HL-60 (cell line): Measurements from ENCODE around the gene SFRP4.

Experiments used
- DNase-seq, 2 experiments: peaks; one replicate each; pipeline ENCODE4 v3.0.0-alpha.2; 2010 to 2020; ENCODE audit warnings: low read depth in 1 of 2, low spot score in 1 of 2
- H3K27ac ChIP-seq: fragments of 250-450 bp; sonication (Bioruptor Pico); replicated peaks from 2 replicates; pipeline ENCODE4 v1.5.1; 2020; ENCODE audit warnings: mild to moderate bottlenecking, moderate library complexity
- H3K27me3 ChIP-seq: fragments of 250-450 bp; sonication (Bioruptor Pico); 2 replicates; pipeline ENCODE4 v1.5.1; 2021; ENCODE audit warnings: mild to moderate bottlenecking, moderate library complexity; ENCODE audit not compliant: insufficient read depth, poor library complexity, severe bottlenecking
- H3K4me3 ChIP-seq: replicated peaks from 2 replicates; pipeline ENCODE4 v1.5.1; 2011; ENCODE audit warnings: mild to moderate bottlenecking, control low read depth, low read length; ENCODE audit not compliant: insufficient read depth
- GABPA ChIP-seq: IDR thresholded peaks from 2 replicates; pipeline ENCODE4 v1.6.1; 2012; ENCODE audit warnings: low read depth
- POLR2AphosphoS5 ChIP-seq: IDR thresholded peaks from 2 replicates; pipeline ENCODE4 v1.6.1; 2012; ENCODE audit warnings: low read depth
- SPI1 ChIP-seq: IDR thresholded peaks from 2 replicates; pipeline ENCODE4 v1.6.1; 2012; ENCODE audit warnings: low read depth, mild to moderate bottlenecking, borderline replicate concordance
- TF ChIP-seq, protein P1 (sequence below): IDR thresholded peaks from one replicate; pipeline ENCODE4 v1.5.1; 2011; ENCODE audit warnings: low read length, control low read depth, inconsistent platforms; ENCODE audit not compliant: insufficient read depth
- TF ChIP-seq, protein P2 (sequence below): IDR thresholded peaks from 2 replicates; pipeline ENCODE4 v1.6.1; 2012; ENCODE audit warnings: low read depth; ENCODE audit not compliant: insufficient replicate concordance

Gene SFRP4

DNA sequence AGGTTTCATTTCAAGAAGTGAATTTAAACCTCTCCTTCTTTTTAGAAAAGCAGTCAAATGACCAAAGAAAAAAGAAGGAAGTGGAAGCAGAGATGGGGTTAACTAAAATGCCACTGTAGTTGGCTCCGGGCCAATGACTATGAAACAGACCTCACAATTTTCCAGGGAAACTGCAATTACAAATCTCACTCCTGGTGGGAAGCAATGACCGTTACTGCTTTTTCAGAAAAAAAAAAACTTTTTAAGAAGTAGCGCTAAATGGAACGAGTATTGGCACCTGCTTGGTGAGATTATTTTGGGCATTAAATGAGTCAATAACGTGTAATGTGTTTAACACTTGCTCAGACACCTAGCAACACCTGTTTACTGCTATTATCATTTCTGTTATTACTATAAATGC lies 1.2 kb downstream of the SFRP4 start:
- TF ChIP-seq SPI1 (peak; percentile 96), POLR2AphosphoS5 (peak; percentile 46; the same call in 1 of the 2 replicates)
- TF ChIP-seq, protein P1, sequence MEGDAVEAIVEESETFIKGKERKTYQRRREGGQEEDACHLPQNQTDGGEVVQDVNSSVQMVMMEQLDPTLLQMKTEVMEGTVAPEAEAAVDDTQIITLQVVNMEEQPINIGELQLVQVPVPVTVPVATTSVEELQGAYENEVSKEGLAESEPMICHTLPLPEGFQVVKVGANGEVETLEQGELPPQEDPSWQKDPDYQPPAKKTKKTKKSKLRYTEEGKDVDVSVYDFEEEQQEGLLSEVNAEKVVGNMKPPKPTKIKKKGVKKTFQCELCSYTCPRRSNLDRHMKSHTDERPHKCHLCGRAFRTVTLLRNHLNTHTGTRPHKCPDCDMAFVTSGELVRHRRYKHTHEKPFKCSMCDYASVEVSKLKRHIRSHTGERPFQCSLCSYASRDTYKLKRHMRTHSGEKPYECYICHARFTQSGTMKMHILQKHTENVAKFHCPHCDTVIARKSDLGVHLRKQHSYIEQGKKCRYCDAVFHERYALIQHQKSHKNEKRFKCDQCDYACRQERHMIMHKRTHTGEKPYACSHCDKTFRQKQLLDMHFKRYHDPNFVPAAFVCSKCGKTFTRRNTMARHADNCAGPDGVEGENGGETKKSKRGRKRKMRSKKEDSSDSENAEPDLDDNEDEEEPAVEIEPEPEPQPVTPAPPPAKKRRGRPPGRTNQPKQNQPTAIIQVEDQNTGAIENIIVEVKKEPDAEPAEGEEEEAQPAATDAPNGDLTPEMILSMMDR = no peak
- H3K27me3 ChIP-seq = no peaks in the 10 kb centered on the region
- H3K4me3 ChIP-seq = no peak overlapping the region
- no peak overlapping the region for H3K27ac ChIP-seq
- peak in 1 of 2 experiments; percentile 51 for DNase-seq

DNA sequence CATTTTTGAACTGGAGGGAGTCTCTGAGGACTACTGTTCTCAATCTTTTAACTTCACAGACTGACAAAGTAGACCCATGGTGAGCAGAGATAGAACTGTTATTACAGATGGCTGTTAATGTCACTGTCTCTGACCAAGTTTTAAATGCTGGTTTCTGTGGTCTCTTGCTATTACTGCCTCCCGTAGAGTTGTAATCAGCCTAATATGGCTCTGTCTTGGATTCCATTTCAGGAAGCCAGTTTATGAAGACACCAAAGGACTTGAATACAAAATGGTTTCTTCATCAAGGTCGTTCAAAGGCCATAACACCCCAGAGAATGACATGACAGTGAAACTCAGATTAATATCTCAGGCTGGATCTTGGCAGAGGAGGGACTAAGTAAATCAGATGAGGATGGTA lies 3.9 kb downstream of the SFRP4 start:
- H3K4me3 ChIP-seq = no peak overlapping the region
- TF ChIP-seq, protein P1 = no peak
- TF ChIP-seq SPI1 (no peak), POLR2AphosphoS5 (no peak), GABPA (no peak)
- TF ChIP-seq, protein P2, sequence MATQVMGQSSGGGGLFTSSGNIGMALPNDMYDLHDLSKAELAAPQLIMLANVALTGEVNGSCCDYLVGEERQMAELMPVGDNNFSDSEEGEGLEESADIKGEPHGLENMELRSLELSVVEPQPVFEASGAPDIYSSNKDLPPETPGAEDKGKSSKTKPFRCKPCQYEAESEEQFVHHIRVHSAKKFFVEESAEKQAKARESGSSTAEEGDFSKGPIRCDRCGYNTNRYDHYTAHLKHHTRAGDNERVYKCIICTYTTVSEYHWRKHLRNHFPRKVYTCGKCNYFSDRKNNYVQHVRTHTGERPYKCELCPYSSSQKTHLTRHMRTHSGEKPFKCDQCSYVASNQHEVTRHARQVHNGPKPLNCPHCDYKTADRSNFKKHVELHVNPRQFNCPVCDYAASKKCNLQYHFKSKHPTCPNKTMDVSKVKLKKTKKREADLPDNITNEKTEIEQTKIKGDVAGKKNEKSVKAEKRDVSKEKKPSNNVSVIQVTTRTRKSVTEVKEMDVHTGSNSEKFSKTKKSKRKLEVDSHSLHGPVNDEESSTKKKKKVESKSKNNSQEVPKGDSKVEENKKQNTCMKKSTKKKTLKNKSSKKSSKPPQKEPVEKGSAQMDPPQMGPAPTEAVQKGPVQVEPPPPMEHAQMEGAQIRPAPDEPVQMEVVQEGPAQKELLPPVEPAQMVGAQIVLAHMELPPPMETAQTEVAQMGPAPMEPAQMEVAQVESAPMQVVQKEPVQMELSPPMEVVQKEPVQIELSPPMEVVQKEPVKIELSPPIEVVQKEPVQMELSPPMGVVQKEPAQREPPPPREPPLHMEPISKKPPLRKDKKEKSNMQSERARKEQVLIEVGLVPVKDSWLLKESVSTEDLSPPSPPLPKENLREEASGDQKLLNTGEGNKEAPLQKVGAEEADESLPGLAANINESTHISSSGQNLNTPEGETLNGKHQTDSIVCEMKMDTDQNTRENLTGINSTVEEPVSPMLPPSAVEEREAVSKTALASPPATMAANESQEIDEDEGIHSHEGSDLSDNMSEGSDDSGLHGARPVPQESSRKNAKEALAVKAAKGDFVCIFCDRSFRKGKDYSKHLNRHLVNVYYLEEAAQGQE = no peak
- no peak overlapping the region for H3K27ac ChIP-seq
- no peak for DNase-seq
- no peaks in the 10 kb centered on the region for H3K27me3 ChIP-seq

DNA sequence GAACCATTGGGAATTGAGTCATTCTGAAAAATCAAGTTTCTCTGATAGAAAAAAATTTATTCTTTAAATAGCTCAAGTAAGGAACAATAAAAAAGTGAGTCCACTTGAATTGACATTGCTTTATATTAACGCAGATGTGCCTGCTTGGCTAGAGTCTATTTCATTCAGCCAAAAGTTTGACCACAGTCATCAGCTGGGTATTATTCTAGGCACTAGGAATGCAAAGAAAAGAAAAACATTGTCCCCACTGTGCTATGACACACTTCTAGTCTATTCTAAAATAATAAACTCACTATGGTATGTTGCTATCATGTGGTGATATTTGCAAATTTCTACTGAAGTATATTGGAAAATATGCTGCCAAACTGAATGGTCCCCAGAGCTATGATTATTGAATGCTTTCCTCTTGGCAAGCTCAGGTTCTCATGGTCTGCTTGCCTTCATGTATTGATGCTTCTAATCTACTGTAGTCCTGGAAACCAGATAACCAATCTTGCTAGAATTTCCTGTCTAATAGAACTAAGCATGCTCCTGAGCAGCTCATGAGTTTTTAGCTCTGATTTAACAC lies 8.3 kb downstream of the SFRP4 start:
- TF ChIP-seq, protein P2 = no peak
- TF ChIP-seq POLR2AphosphoS5 (no peak), SPI1 (no peak), GABPA (no peak)
- TF ChIP-seq, protein P1 = no peak
- no peak for DNase-seq
- Histone ChIP-seq H3K4me3 (no peak overlapping the region), H3K27me3 (no peaks in the 10 kb centered on the region), H3K27ac (no peak overlapping the region)
